Measurements from ENCODE around the gene ABITRAM. TPM values are rescaled to one million over a fixed set of nuclear protein-coding genes. Genes with fewer than 3 reads are reported as not detected.
A peak's percentile ranks its signal among the peaks of the same experiment; 100 is the strongest.
"Not testable (repeated sequence)": the region's sequence is repeated elsewhere in the genome, so short reads cannot be mapped to it uniquely, and the experiment has no call there.

Gene ABITRAM
- polyA plus RNA-seq = 10 to 100 TPM in 2 of 3 donors, 1 to 10 TPM in 1; 9.6 to 23.5 (median 12.1) TPM

GRCh38 chr9:108934323-108934893 lies at the start of gene ABITRAM:
Gene ABITRAM, plus strand, starts transcription at chr9:108934400. Its CDS starts 87 bp downstream, at chr9:108934487.
- H3K27ac ChIP-seq (ENCODE audit: low read depth, low read length) = peak within 1 kb of the TSS; percentile 63
- WGBS, 3 donors = 0% methylated on average over 42 to 47 of the region's 47 CpGs

GRCh38 chr9:108884701-108885100 lies 49.5 kb upstream of the ABITRAM start:
- 78 to 91% (median 80%) methylated on average over 3 of the region's 3 CpGs for WGBS, 3 donors
- no peak overlapping the region for H3K27ac ChIP-seq (ENCODE audit: low read depth, low read length)

GRCh38 chr9:108885643-108886348 lies 48.4 kb upstream of the ABITRAM start:
- WGBS, 3 donors = 36 to 71% (median 68%) methylated on average over 1 of the region's 1 CpG
- H3K27ac ChIP-seq (ENCODE audit: low read depth, low read length) = no peak overlapping the region

- 75 to 97% (median 88%) methylated on average over 3 of the region's 3 CpGs for WGBS, 3 donors
- not testable (repeated sequence) for H3K27ac ChIP-seq (ENCODE audit: low read depth, low read length)
Observed at GRCh38 chr9:108886594-108887271, 47.5 kb upstream of the ABITRAM start.

- H3K27ac ChIP-seq (ENCODE audit: low read depth, low read length) = no peak overlapping the region
- WGBS, 3 donors = 74 to 92% (median 89%) methylated on average over 4 of the region's 4 CpGs
Observed at GRCh38 chr9:108889649-108890067, 44.5 kb upstream of the ABITRAM start.

- WGBS, 3 donors = 70 to 93% (median 92%) methylated on average over 4 of the region's 4 CpGs
- no peak overlapping the region for H3K27ac ChIP-seq (ENCODE audit: low read depth, low read length)
Observed at GRCh38 chr9:108894225-108894997, 39.8 kb upstream of the ABITRAM start.

GRCh38 chr9:108897324-108898096 lies 36.7 kb upstream of the ABITRAM start:
- 92 to 96% (median 94%) methylated on average over 2 of the region's 2 CpGs for WGBS, 3 donors
- no peak overlapping the region for H3K27ac ChIP-seq (ENCODE audit: low read depth, low read length)

- H3K27ac ChIP-seq (ENCODE audit: low read depth, low read length) = not testable (repeated sequence)
- 92 to 95% (median 93%) methylated on average over 8 of the region's 8 CpGs for WGBS, 3 donors
Observed at GRCh38 chr9:108899023-108899695, 35.0 kb upstream of the ABITRAM start.

GRCh38 chr9:108900176-108900575 lies 34.0 kb upstream of the ABITRAM start:
- no peak overlapping the region for H3K27ac ChIP-seq (ENCODE audit: low read depth, low read length)
- 86 to 95% (median 93%) methylated on average over 5 of the region's 5 CpGs for WGBS, 3 donors

GRCh38 chr9:108903420-108904103 lies 30.6 kb upstream of the ABITRAM start:
- WGBS, 3 donors = 70 to 83% (median 79%) methylated on average over 2 of the region's 2 CpGs

GRCh38 chr9:108904161-108904560 lies 30.0 kb upstream of the ABITRAM start:
- 94 to 97% (median 95%) methylated on average over 3 of the region's 3 CpGs for WGBS, 3 donors
- no peak overlapping the region for H3K27ac ChIP-seq (ENCODE audit: low read depth, low read length)

More at GRCh38 chr9:108903420-108904103, 30.6 kb upstream of the ABITRAM start:
- H3K27ac ChIP-seq (ENCODE audit: low read depth, low read length) = no peak overlapping the region

- H3K27ac ChIP-seq (ENCODE audit: low read depth, low read length) = no peak overlapping the region
- 53 to 94% (median 92%) methylated on average over 2 of the region's 2 CpGs for WGBS, 3 donors
Observed at GRCh38 chr9:108905494-108905893, 28.7 kb upstream of the ABITRAM start.

- H3K27ac ChIP-seq (ENCODE audit: low read depth, low read length) = no peak overlapping the region
Observed at GRCh38 chr9:108910402-108910801, 23.8 kb upstream of the ABITRAM start.

GRCh38 chr9:108910914-108911313 lies 23.3 kb upstream of the ABITRAM start:
- no peak overlapping the region for H3K27ac ChIP-seq (ENCODE audit: low read depth, low read length)
- WGBS, 3 donors = 74 to 98% (median 94%) methylated on average over 2 of the region's 2 CpGs

- H3K27ac ChIP-seq (ENCODE audit: low read depth, low read length) = no peak overlapping the region
- WGBS, 3 donors = 24 to 55% (median 47%) methylated on average over 1 of the region's 1 CpG
Observed at GRCh38 chr9:108911820-108912219, 22.4 kb upstream of the ABITRAM start.

GRCh38 chr9:108913391-108913790 lies 20.8 kb upstream of the ABITRAM start:
- H3K27ac ChIP-seq (ENCODE audit: low read depth, low read length) = no peak overlapping the region
- 65 to 97% (median 77%) methylated on average over 5 of the region's 5 CpGs for WGBS, 3 donors

GRCh38 chr9:108919517-108919916 lies 14.7 kb upstream of the ABITRAM start:
- no peak overlapping the region for H3K27ac ChIP-seq (ENCODE audit: low read depth, low read length)
- WGBS, 3 donors = 86 to 91% (median 89%) methylated on average over 6 of the region's 6 CpGs

All from adipose tissue (tissue), 3 donors.